ENCODE measurements around the gene CNTNAP4. TPM values are rescaled to one million over a fixed set of nuclear protein-coding genes. Genes with fewer than 3 reads are reported as not detected.

Gene CNTNAP4
- total RNA-seq, 2 experiments from 2014 or later = not detected

DNA sequence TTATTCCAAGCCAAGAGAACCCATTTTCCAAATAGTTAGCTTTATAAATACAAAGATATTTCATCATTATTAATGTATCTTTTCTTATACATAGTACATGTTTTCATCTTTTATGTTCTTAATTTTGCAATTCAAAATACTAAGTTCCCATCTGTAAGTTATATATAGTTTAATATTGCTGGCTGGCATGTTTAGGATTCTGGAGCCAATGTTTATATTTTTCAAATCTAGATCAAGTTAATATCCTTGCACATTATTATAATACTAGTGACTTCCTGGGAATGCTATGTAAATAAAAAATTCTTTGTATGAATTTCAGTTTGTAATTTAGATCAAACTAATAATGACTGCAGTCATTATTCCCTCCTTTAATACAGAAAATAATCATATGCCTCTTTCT, 189.7 kb downstream of the CNTNAP4 start:
- TF ChIP-seq, protein P1, sequence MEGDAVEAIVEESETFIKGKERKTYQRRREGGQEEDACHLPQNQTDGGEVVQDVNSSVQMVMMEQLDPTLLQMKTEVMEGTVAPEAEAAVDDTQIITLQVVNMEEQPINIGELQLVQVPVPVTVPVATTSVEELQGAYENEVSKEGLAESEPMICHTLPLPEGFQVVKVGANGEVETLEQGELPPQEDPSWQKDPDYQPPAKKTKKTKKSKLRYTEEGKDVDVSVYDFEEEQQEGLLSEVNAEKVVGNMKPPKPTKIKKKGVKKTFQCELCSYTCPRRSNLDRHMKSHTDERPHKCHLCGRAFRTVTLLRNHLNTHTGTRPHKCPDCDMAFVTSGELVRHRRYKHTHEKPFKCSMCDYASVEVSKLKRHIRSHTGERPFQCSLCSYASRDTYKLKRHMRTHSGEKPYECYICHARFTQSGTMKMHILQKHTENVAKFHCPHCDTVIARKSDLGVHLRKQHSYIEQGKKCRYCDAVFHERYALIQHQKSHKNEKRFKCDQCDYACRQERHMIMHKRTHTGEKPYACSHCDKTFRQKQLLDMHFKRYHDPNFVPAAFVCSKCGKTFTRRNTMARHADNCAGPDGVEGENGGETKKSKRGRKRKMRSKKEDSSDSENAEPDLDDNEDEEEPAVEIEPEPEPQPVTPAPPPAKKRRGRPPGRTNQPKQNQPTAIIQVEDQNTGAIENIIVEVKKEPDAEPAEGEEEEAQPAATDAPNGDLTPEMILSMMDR (IDR thresholded peaks at IDR 0.05) = no peak
- no peak overlapping the region for H3K27ac Mint-ChIP-seq
- Histone ChIP-seq H3K4me1 (ENCODE audit: insufficient read depth, low read length) (no peaks in the 10 kb centered on the region), H3K27me3 (ENCODE audit: control insufficient read depth in 1 of 2, insufficient read depth in 2 of 2, low read length in 2 of 2) (no peaks in the 10 kb centered on the region), H3K27ac (ENCODE audit: low read depth in 1 of 2, low read length in 2 of 2) (no peak overlapping the region), H3K36me3 (ENCODE audit: insufficient read depth, low read length) (no peaks in the 10 kb centered on the region), H3K9me3 (ENCODE audit: control insufficient read depth in 1 of 2, insufficient read depth in 1 of 2, low read length in 2 of 2) (peaks cover 0 to 4% of the 10 kb centered on the region in 2 experiments), H3K4me3 (ENCODE audit: low read length) (no peak overlapping the region)
- CTCF ChIA-PET = no interaction called here
- H3K4me3 Mint-ChIP-seq = no peak overlapping the region
- H3K4me1 Mint-ChIP-seq (ENCODE audit: low read depth) = no peaks in the 10 kb centered on the region
- H3K9me3 Mint-ChIP-seq = peaks cover 4% of the 10 kb centered on the region
- intact Hi-C loops (cut with DNase I, micrococcal nuclease) = no loop called here
- DNase-seq (no peak), ATAC-seq (ENCODE audit: poor library complexity) (no peak)
- POLR2A ChIA-PET = no interaction called here
- no peaks in the 10 kb centered on the region for H3K27me3 Mint-ChIP-seq
- H3K36me3 Mint-ChIP-seq (ENCODE audit: low read depth) = no peaks in the 10 kb centered on the region

DNA sequence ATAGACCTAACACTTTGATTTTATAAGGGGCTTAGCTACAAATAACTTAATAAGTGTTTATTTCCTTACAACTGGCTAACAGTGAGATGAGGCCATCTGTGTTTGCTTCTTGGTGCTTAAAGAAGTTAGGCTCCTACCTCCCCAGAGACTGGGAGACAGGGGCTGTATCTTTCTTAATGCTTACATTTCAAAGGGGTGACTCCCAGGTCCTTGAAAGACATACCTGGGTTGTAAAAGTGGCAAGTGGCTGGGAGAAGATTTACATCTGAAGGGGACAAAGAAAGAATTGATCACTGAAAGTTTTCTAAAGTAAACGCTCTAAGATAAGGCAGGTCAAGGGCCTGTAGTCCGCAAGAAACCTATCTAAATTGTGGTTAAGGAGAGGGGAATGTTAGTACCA, 196.8 kb downstream of the CNTNAP4 start:
- no peaks in the 10 kb centered on the region for H3K4me1 Mint-ChIP-seq (ENCODE audit: low read depth)
- ATAC-seq (ENCODE audit: poor library complexity) (no peak), DNase-seq (no peak)
- H3K9me3 Mint-ChIP-seq = peaks cover 7% of the 10 kb centered on the region
- no peaks in the 10 kb centered on the region for H3K27me3 ChIP-seq (ENCODE audit: control insufficient read depth in 1 of 2, insufficient read depth in 2 of 2, low read length in 2 of 2)
- H3K36me3 Mint-ChIP-seq (ENCODE audit: low read depth) = no peaks in the 10 kb centered on the region
- no peaks in the 10 kb centered on the region for H3K27me3 Mint-ChIP-seq
- no peak overlapping the region for H3K27ac Mint-ChIP-seq
- TF ChIP-seq, protein P1 (IDR thresholded peaks at IDR 0.05) = no peak
- H3K4me3 Mint-ChIP-seq = no peak overlapping the region
- no peak overlapping the region for H3K4me3 ChIP-seq (ENCODE audit: low read length)
- no peaks in the 10 kb centered on the region for H3K36me3 ChIP-seq (ENCODE audit: insufficient read depth, low read length)
- no peak overlapping the region for H3K27ac ChIP-seq (ENCODE audit: low read depth in 1 of 2, low read length in 2 of 2)
- H3K4me1 ChIP-seq (ENCODE audit: insufficient read depth, low read length) = no peaks in the 10 kb centered on the region
- ChIA-PET POLR2A (no interaction called here), CTCF (no interaction called here)
- H3K9me3 ChIP-seq (ENCODE audit: control insufficient read depth in 1 of 2, insufficient read depth in 1 of 2, low read length in 2 of 2) = peaks cover 0 to 8% of the 10 kb centered on the region in 2 experiments
- intact Hi-C loops (cut with DNase I, micrococcal nuclease) = no loop called here

DNA sequence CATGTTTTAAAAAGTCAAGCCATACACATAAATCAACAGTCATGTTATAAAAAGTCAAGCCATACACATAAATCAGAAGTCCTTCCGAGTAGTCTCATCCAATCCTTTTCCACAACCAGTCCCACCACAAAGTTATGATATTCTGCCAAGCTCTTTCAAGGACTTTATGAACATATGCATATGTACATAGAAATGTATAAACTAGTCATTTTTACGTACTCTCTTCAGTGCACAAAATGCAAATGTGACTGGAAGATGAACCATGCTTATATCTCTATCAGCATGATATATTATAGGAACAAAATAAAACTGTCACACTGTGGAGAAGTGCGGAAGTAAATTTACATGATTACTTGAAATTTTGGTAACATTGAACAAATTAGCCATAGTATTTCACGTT, 200.9 kb downstream of the CNTNAP4 start:
- ChIA-PET POLR2A (no interaction called here), CTCF (no interaction called here)
- Mint-ChIP-seq H3K9me3 (peaks cover 2% of the 10 kb centered on the region), H3K27ac (no peak overlapping the region), H3K4me3 (no peak overlapping the region), H3K36me3 (ENCODE audit: low read depth) (no peaks in the 10 kb centered on the region), H3K4me1 (ENCODE audit: low read depth) (no peaks in the 10 kb centered on the region), H3K27me3 (no peaks in the 10 kb centered on the region)
- DNase-seq (no peak), ATAC-seq (ENCODE audit: poor library complexity) (no peak)
- intact Hi-C loops (cut with DNase I, micrococcal nuclease) = no loop called here
- Histone ChIP-seq H3K4me1 (ENCODE audit: insufficient read depth, low read length) (no peaks in the 10 kb centered on the region), H3K36me3 (ENCODE audit: insufficient read depth, low read length) (no peaks in the 10 kb centered on the region), H3K4me3 (ENCODE audit: low read length) (no peak overlapping the region), H3K9me3 (ENCODE audit: control insufficient read depth in 1 of 2, insufficient read depth in 1 of 2, low read length in 2 of 2) (peaks cover 0 to 3% of the 10 kb centered on the region in 2 experiments), H3K27me3 (ENCODE audit: control insufficient read depth in 1 of 2, insufficient read depth in 2 of 2, low read length in 2 of 2) (no peaks in the 10 kb centered on the region), H3K27ac (ENCODE audit: low read depth in 1 of 2, low read length in 2 of 2) (no peak overlapping the region)
- TF ChIP-seq, protein P1 (IDR thresholded peaks at IDR 0.05) = no peak
